ENCODE results near the gene FHL2.
"Not testable (repeated sequence)": the region's sequence is repeated elsewhere in the genome, so short reads cannot be mapped to it uniquely, and the experiment has no call there.

The FHL2 gene

GRCh38 chr2:105336786-105337121 lies 62.1 kb downstream of the FHL2 start:
- DNase-seq: no peak

GRCh38 chr2:105335469-105335868 lies 63.4 kb downstream of the FHL2 start:
- DNase-seq: no peak

GRCh38 chr2:105334211-105334610 lies 64.6 kb downstream of the FHL2 start:
- DNase-seq: no peak

- no peak for DNase-seq
These were observed 68.0 kb downstream of the FHL2 start for GRCh38 chr2:105330681-105331375.

GRCh38 chr2:105329561-105330495 lies 69.0 kb downstream of the FHL2 start, which contains the start of gene TGFBRAP1:
TSS of gene TGFBRAP1 (minus strand) at chr2:105329735. CDS start at chr2:105308301, 21,434 bp downstream.
- peak; percentile 14 to 48 (median 30) for DNase-seq

- DNase-seq: peak in 1 of 4 experiments; percentile 9
These were observed 69.7 kb downstream of the FHL2 start for GRCh38 chr2:105329197-105329554.

- DNase-seq: no peak
These were observed 70.3 kb downstream of the FHL2 start for GRCh38 chr2:105328281-105329196.

GRCh38 chr2:105327690-105328089 lies 71.2 kb downstream of the FHL2 start:
- DNase-seq: no peak

GRCh38 chr2:105327271-105327670 lies 71.6 kb downstream of the FHL2 start:
- not testable (repeated sequence) for DNase-seq

- no peak for DNase-seq
These were observed 73.4 kb downstream of the FHL2 start for GRCh38 chr2:105325389-105325963.

GRCh38 chr2:105324732-105325131 lies 74.1 kb downstream of the FHL2 start:
- DNase-seq: no peak

- no peak for DNase-seq
These were observed 74.8 kb downstream of the FHL2 start for GRCh38 chr2:105324101-105324500.

GRCh38 chr2:105323111-105323510 lies 75.7 kb downstream of the FHL2 start:
- no peak for DNase-seq

GRCh38 chr2:105321875-105322646 lies 76.8 kb downstream of the FHL2 start:
- DNase-seq: no peak

- no peak for DNase-seq
These were observed 78.1 kb downstream of the FHL2 start for GRCh38 chr2:105320651-105321215.

GRCh38 chr2:105317937-105318336 lies 80.9 kb downstream of the FHL2 start:
- no peak for DNase-seq

GRCh38 chr2:105315314-105315713 lies 83.5 kb downstream of the FHL2 start:
- DNase-seq: no peak

GRCh38 chr2:105313877-105314276 lies 85.0 kb downstream of the FHL2 start:
- DNase-seq: no peak

Measured in activated CD4-positive, CD25-positive, alpha-beta regulatory T cell (primary cell).